Measurements from ENCODE around the gene ERCC6L2.

The ERCC6L2 gene

GRCh38 chr9:96014078-96014477, 138.6 kb downstream of the ERCC6L2 start:
- peaks cover 7% of the 10 kb centered on the region for H3K36me3 ChIP-seq (ENCODE audit: control insufficient read depth, low read length)
- H3K27me3 ChIP-seq (ENCODE audit: control insufficient read depth, low read length): no peaks in the 10 kb centered on the region
- no peaks in the 10 kb centered on the region for H3K79me2 ChIP-seq (ENCODE audit: control insufficient read depth, low read length)
- TF ChIP-seq CTCF (IDR thresholded peaks at IDR 0.05; ENCODE audit: low read depth, low read length, poor library complexity, severe bottlenecking) (no peak), EZH2phosphoT487 (IDR thresholded peaks at IDR 0.05; ENCODE audit: borderline replicate concordance, low read length) (no peak)
- H4K20me1 ChIP-seq (ENCODE audit: control insufficient read depth, insufficient read depth, low read depth, low read length): no peaks in the 10 kb centered on the region
- H3K27ac ChIP-seq (ENCODE audit: low read depth, low read length): no peak overlapping the region
- no peak overlapping the region for H3K4me2 ChIP-seq (ENCODE audit: low read length)
- H3K4me3 ChIP-seq (ENCODE audit: low read length): no peak overlapping the region
- H3K9me2 ChIP-seq (replicated peaks; ENCODE audit: control insufficient read depth, low read length): no peaks in the 10 kb centered on the region
- H3K4me1 ChIP-seq (ENCODE audit: control insufficient read depth, low read length): no peaks in the 10 kb centered on the region
- H3K9me3 ChIP-seq (ENCODE audit: control insufficient read depth, insufficient read depth, low read length): no peaks in the 10 kb centered on the region
- no peaks in the 10 kb centered on the region for H3F3A ChIP-seq (ENCODE audit: control insufficient read depth, insufficient read depth)

DNA sequence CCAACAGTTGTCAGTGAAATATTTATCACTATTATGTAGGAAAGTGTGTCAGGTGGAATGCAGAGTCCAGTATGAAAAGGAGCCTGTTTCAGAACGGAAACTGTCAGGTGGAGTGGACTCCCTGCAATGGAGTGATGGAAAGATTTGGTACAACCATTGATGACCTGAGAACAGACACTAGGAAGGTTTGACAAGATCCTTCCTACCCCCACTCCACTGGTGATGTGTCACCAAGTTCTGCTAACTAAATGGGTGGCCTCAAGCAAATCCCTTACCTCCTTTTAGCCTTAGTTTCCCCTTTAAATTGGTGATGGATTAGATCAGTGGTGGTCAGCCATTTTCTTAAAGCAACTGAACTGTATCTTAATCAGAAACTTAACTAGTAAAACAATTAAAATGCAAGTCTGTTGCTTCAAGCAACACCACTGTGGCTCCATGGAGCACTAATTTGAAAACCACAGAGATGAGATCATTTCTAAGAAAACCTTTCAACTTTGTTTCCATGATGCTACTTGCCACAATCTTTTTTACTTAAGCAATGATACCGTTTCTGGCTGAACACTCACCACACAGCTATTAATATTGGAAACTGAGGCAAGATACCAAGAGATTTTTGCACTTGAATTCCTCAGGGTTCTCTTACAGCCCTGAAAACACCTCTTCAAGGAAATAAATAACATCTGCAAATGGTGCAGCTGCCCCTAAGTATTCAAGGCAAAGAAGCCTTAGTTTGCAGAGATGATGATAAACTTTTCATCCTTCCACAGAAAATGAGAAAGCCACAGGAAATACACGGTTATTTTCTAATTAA, 140.6 kb downstream of the ERCC6L2 start:
- peaks cover 10% of the 10 kb centered on the region for H3K27me3 ChIP-seq (ENCODE audit: control insufficient read depth, low read length)
- peaks cover 6% of the 10 kb centered on the region for H3K36me3 ChIP-seq (ENCODE audit: control insufficient read depth, low read length)
- no peaks in the 10 kb centered on the region for H3K9me2 ChIP-seq (replicated peaks; ENCODE audit: control insufficient read depth, low read length)
- H3K79me2 ChIP-seq (ENCODE audit: control insufficient read depth, low read length): no peaks in the 10 kb centered on the region
- H3K4me2 ChIP-seq (ENCODE audit: low read length): no peak overlapping the region
- no peaks in the 10 kb centered on the region for H4K20me1 ChIP-seq (ENCODE audit: control insufficient read depth, insufficient read depth, low read depth, low read length)
- no peak for TF ChIP-seq CTCF (IDR thresholded peaks at IDR 0.05; ENCODE audit: low read depth, low read length, poor library complexity, severe bottlenecking)
- TF ChIP-seq EZH2phosphoT487 (IDR thresholded peaks at IDR 0.05; ENCODE audit: borderline replicate concordance, low read length): no peak
- H3K4me1 ChIP-seq (ENCODE audit: control insufficient read depth, low read length): no peaks in the 10 kb centered on the region; the same call in 1 of the 2 replicates
- no peaks in the 10 kb centered on the region for H3F3A ChIP-seq (ENCODE audit: control insufficient read depth, insufficient read depth)
- H3K27ac ChIP-seq (ENCODE audit: low read depth, low read length): no peak overlapping the region
- H3K9me3 ChIP-seq (ENCODE audit: control insufficient read depth, insufficient read depth, low read length): no peaks in the 10 kb centered on the region
- H3K4me3 ChIP-seq (ENCODE audit: low read length): no peak overlapping the region

Data from DOHH2 (cell line).